GM18861 (cell line): ENCODE measurements around the gene CEP170B.
"Not testable (repeated sequence)": the region's sequence is repeated elsewhere in the genome, so short reads cannot be mapped to it uniquely, and the experiment has no call there.

Source experiments
- ATAC-seq: cut with Tn5 transposase; IDR thresholded peaks from one replicate; pipeline ENCODE4 v1.9.1; 2021; ENCODE audit not compliant: unreplicated experiment

CEP170B gene

GRCh38 chr14:104843442-104844305 is 21.4 kb upstream of the CEP170B start:
- ATAC-seq = no peak

- ATAC-seq = no peak
Measured at GRCh38 chr14:104844306-104845032, 20.6 kb upstream of the CEP170B start.

GRCh38 chr14:104845033-104845666 is 19.9 kb upstream of the CEP170B start:
- no peak for ATAC-seq

- ATAC-seq = no peak
Measured at GRCh38 chr14:104845834-104846441, 19.1 kb upstream of the CEP170B start.

- no peak for ATAC-seq
Measured at GRCh38 chr14:104852280-104852663, 12.8 kb upstream of the CEP170B start.

- no peak for ATAC-seq
Measured at GRCh38 chr14:104855532-104856090, 9.5 kb upstream of the CEP170B start.

GRCh38 chr14:104856157-104856868 is 8.8 kb upstream of the CEP170B start:
- ATAC-seq = no peak

GRCh38 chr14:104856869-104857860 is 7.9 kb upstream of the CEP170B start:
- ATAC-seq = no peak

GRCh38 chr14:104857931-104858330 is 7.1 kb upstream of the CEP170B start:
- not testable (repeated sequence) for ATAC-seq

GRCh38 chr14:104858811-104859426 is 6.1 kb upstream of the CEP170B start:
- no peak for ATAC-seq

- ATAC-seq = no peak
Measured at GRCh38 chr14:104859900-104860299, 5.2 kb upstream of the CEP170B start.

- no peak for ATAC-seq
Measured at GRCh38 chr14:104860414-104860813, 4.7 kb upstream of the CEP170B start.

GRCh38 chr14:104863131-104863862 is 1.8 kb upstream of the CEP170B start:
- no peak for ATAC-seq

GRCh38 chr14:104863923-104864266 is 1.2 kb upstream of the CEP170B start:
- no peak for ATAC-seq

- no peak for ATAC-seq
Measured at GRCh38 chr14:104864267-104865080, 594 bp upstream of the CEP170B start.

- no peak for ATAC-seq
Measured at GRCh38 chr14:104865631-104866441, 768 bp downstream of the CEP170B start.
